ACC112 (cell line): ENCODE results near the gene COL23A1.

Experiments used
- H2AFZ ChIP-seq: fragments of 200-600 bp; sonication (generic); one replicate; pipeline ENCODE4 v1.6.0; 2017; ENCODE audit warnings: antibody characterized with exemption, low read length; ENCODE audit not compliant: unreplicated experiment
- H3K27ac ChIP-seq: fragments of 200-600 bp; sonication (generic); 2 replicates; pipeline ENCODE4 v1.5.1; 2014; ENCODE audit warnings: low read depth, mild to moderate bottlenecking, antibody characterized with exemption, low read length, moderate library complexity
- H3K27me3 ChIP-seq: fragments of 200-600 bp; sonication (generic); 2 replicates; pipeline ENCODE4 v1.6.1; 2014; ENCODE audit warnings: mild to moderate bottlenecking, antibody characterized with exemption, low read length, moderate library complexity, mixed read lengths; ENCODE audit not compliant: insufficient read depth
- H3K36me3 ChIP-seq: fragments of 200-600 bp; sonication (generic); 2 replicates; pipeline ENCODE4 v1.6.1; 2016; ENCODE audit warnings: mild to moderate bottlenecking, antibody characterized with exemption, low read length, moderate library complexity, mixed read lengths; ENCODE audit not compliant: insufficient read depth
- H3K4me1 ChIP-seq: fragments of 200-600 bp; sonication (generic); one replicate; pipeline ENCODE4 v1.6.1; 2016; ENCODE audit warnings: low read length, mixed read lengths; ENCODE audit not compliant: insufficient read depth, unreplicated experiment, control insufficient read depth
- H3K4me3 ChIP-seq: fragments of 200-600 bp; sonication (generic); 2 replicates; pipeline ENCODE4 v1.5.1; 2014; ENCODE audit warnings: mild to moderate bottlenecking, low read depth, low read length
- H3K79me2 ChIP-seq: fragments of 200-600 bp; sonication (generic); one replicate; pipeline ENCODE4 v1.6.0; 2016; ENCODE audit warnings: low read length; ENCODE audit not compliant: control insufficient read depth, unreplicated experiment, insufficient read depth

COL23A1 gene

GRCh38 chr5:178293815-178294214, 296.4 kb downstream of the COL23A1 start:
- H2AFZ ChIP-seq = no peak overlapping the region
- no peaks in the 10 kb centered on the region for H3K36me3 ChIP-seq
- H3K4me3 ChIP-seq = no peak overlapping the region
- no peak overlapping the region for H3K27ac ChIP-seq
- H3K79me2 ChIP-seq = no peaks in the 10 kb centered on the region
- peaks cover 26% of the 10 kb centered on the region for H3K27me3 ChIP-seq
- no peaks in the 10 kb centered on the region for H3K4me1 ChIP-seq

- Histone ChIP-seq H3K36me3 (no peaks in the 10 kb centered on the region), H3K27ac (no peak overlapping the region), H2AFZ (no peak overlapping the region), H3K4me1 (no peaks in the 10 kb centered on the region), H3K79me2 (no peaks in the 10 kb centered on the region), H3K4me3 (no peak overlapping the region), H3K27me3 (peaks cover 29% of the 10 kb centered on the region)
Observed at GRCh38 chr5:178293400-178293799, 296.8 kb downstream of the COL23A1 start.

GRCh38 chr5:178292826-178293205, 297.4 kb downstream of the COL23A1 start:
- no peaks in the 10 kb centered on the region for H3K36me3 ChIP-seq
- H3K79me2 ChIP-seq = no peaks in the 10 kb centered on the region
- no peak overlapping the region for H3K4me3 ChIP-seq
- peaks cover 35% of the 10 kb centered on the region for H3K27me3 ChIP-seq
- no peak overlapping the region for H2AFZ ChIP-seq
- H3K27ac ChIP-seq = no peak overlapping the region
- no peaks in the 10 kb centered on the region for H3K4me1 ChIP-seq

GRCh38 chr5:178291969-178292825, 298.0 kb downstream of the COL23A1 start:
- no peaks in the 10 kb centered on the region for H3K36me3 ChIP-seq
- H3K4me1 ChIP-seq = no peaks in the 10 kb centered on the region
- no peaks in the 10 kb centered on the region for H3K79me2 ChIP-seq
- no peak overlapping the region for H3K4me3 ChIP-seq
- peaks cover 41% of the 10 kb centered on the region for H3K27me3 ChIP-seq
- no peak overlapping the region for H3K27ac ChIP-seq
- H2AFZ ChIP-seq = no peak overlapping the region

- no peaks in the 10 kb centered on the region for H3K4me1 ChIP-seq
- no peaks in the 10 kb centered on the region for H3K79me2 ChIP-seq
- no peak overlapping the region for H3K27ac ChIP-seq
- H3K27me3 ChIP-seq = peaks cover 49% of the 10 kb centered on the region
- H3K36me3 ChIP-seq = no peaks in the 10 kb centered on the region
- no peak overlapping the region for H2AFZ ChIP-seq
- no peak overlapping the region for H3K4me3 ChIP-seq
Observed at GRCh38 chr5:178291161-178291561, 299.0 kb downstream of the COL23A1 start.

- H3K36me3 ChIP-seq = no peaks in the 10 kb centered on the region
- H3K27ac ChIP-seq = no peak overlapping the region
- H3K27me3 ChIP-seq = peaks cover 56% of the 10 kb centered on the region
- H3K79me2 ChIP-seq = no peaks in the 10 kb centered on the region
- H3K4me1 ChIP-seq = no peaks in the 10 kb centered on the region
- H3K4me3 ChIP-seq = no peak overlapping the region
- H2AFZ ChIP-seq = no peak overlapping the region
Observed at GRCh38 chr5:178290376-178290775, 299.8 kb downstream of the COL23A1 start.

- H2AFZ ChIP-seq = no peak overlapping the region
- no peak overlapping the region for H3K27ac ChIP-seq
- no peak overlapping the region for H3K4me3 ChIP-seq
- no peaks in the 10 kb centered on the region for H3K36me3 ChIP-seq
- H3K4me1 ChIP-seq = no peaks in the 10 kb centered on the region
- no peaks in the 10 kb centered on the region for H3K79me2 ChIP-seq
- peaks cover 64% of the 10 kb centered on the region for H3K27me3 ChIP-seq
Observed at GRCh38 chr5:178289438-178289837, 300.8 kb downstream of the COL23A1 start.

- Histone ChIP-seq H3K36me3 (no peaks in the 10 kb centered on the region), H3K27ac (no peak overlapping the region), H2AFZ (no peak overlapping the region), H3K27me3 (peaks cover 66% of the 10 kb centered on the region), H3K79me2 (no peaks in the 10 kb centered on the region), H3K4me1 (no peaks in the 10 kb centered on the region), H3K4me3 (no peak overlapping the region)
Observed at GRCh38 chr5:178288401-178289368, 301.5 kb downstream of the COL23A1 start.

GRCh38 chr5:178287791-178288105, 302.4 kb downstream of the COL23A1 start:
- H3K4me1 ChIP-seq = no peaks in the 10 kb centered on the region
- peaks cover 66% of the 10 kb centered on the region for H3K27me3 ChIP-seq
- no peaks in the 10 kb centered on the region for H3K36me3 ChIP-seq
- no peak overlapping the region for H3K4me3 ChIP-seq
- no peak overlapping the region for H3K27ac ChIP-seq
- no peak overlapping the region for H2AFZ ChIP-seq
- no peaks in the 10 kb centered on the region for H3K79me2 ChIP-seq

GRCh38 chr5:178287091-178287790, 303.0 kb downstream of the COL23A1 start:
- Histone ChIP-seq H3K4me3 (no peak overlapping the region), H2AFZ (no peak overlapping the region), H3K27me3 (peaks cover 66% of the 10 kb centered on the region), H3K36me3 (no peaks in the 10 kb centered on the region), H3K79me2 (no peaks in the 10 kb centered on the region), H3K4me1 (no peaks in the 10 kb centered on the region), H3K27ac (no peak overlapping the region)
